H9 (cell line): ENCODE data around the gene CCIN. TPM values are rescaled to one million over a fixed set of nuclear protein-coding genes. Genes with fewer than 3 reads are reported as not detected.
A peak's percentile ranks its signal among the peaks of the same experiment; 100 is the strongest.

ENCODE experiments used
- DNase-seq: peaks from one replicate; pipeline ENCODE4 v3.0.0-alpha.2; 2017
- H2AFZ ChIP-seq: one replicate; pipeline ENCODE4 v1.6.1; 2013; ENCODE audit warnings: mild to moderate bottlenecking, low read length, control low read depth, moderate library complexity
- H2AK5ac ChIP-seq: 2 replicates; pipeline ENCODE4 v1.6.1; 2013; ENCODE audit warnings: low read length, control low read depth, mixed read lengths; ENCODE audit not compliant: insufficient read length
- H2BK120ac ChIP-seq: one replicate; pipeline ENCODE4 v1.6.1; 2013; ENCODE audit warnings: low read depth, mild to moderate bottlenecking, low read length, control low read depth, inconsistent platforms; ENCODE audit not compliant: poor library complexity, severe bottlenecking
- H2BK12ac ChIP-seq: 2 replicates; pipeline ENCODE4 v1.6.1; 2013; ENCODE audit warnings: low read length, control low read depth, mixed read lengths, low read depth; ENCODE audit not compliant: insufficient read length
- H2BK15ac ChIP-seq: 2 replicates; pipeline ENCODE4 v1.6.1; 2013; ENCODE audit warnings: low read depth, low read length, control low read depth
- H2BK20ac ChIP-seq: one replicate; pipeline ENCODE4 v1.6.1; 2013; ENCODE audit warnings: low read depth, mild to moderate bottlenecking, low read length, control low read depth, inconsistent platforms; ENCODE audit not compliant: poor library complexity, severe bottlenecking
- H2BK5ac ChIP-seq: 2 replicates; pipeline ENCODE4 v1.6.1; 2013; ENCODE audit warnings: low read length, control low read depth, mixed read lengths; ENCODE audit not compliant: insufficient read length
- H3K14ac ChIP-seq: 2 replicates; pipeline ENCODE4 v1.6.1; 2013; ENCODE audit warnings: low read length, control low read depth; ENCODE audit not compliant: insufficient read depth
- H3K18ac ChIP-seq: 2 replicates; pipeline ENCODE4 v1.6.1; 2013; ENCODE audit warnings: low read depth, mild to moderate bottlenecking, mixed read lengths, low read length, control low read depth; ENCODE audit not compliant: insufficient read length
- H3K23ac ChIP-seq: 2 replicates; pipeline ENCODE4 v1.6.1; 2013; ENCODE audit warnings: low read length, control low read depth, mixed read lengths, low read depth; ENCODE audit not compliant: insufficient read length
- H3K23me2 ChIP-seq: 2 replicates; pipeline ENCODE4 v1.6.1; 2013; ENCODE audit warnings: low read depth, mild to moderate bottlenecking, mixed read lengths, low read length, control low read depth; ENCODE audit not compliant: insufficient read length, poor library complexity, severe bottlenecking
- H3K27ac ChIP-seq: 2 replicates; pipeline ENCODE4 v1.5.1; 2013; ENCODE audit warnings: low read length, control low read depth, mixed read lengths, low read depth; ENCODE audit not compliant: insufficient read length
- H3K27me3 ChIP-seq: 2 replicates; pipeline ENCODE4 v1.6.1; 2013; ENCODE audit warnings: low read length, control low read depth, inconsistent platforms; ENCODE audit not compliant: insufficient read depth
- H3K4ac ChIP-seq: 2 replicates; pipeline ENCODE4 v1.6.1; 2013; ENCODE audit warnings: low read depth, mild to moderate bottlenecking, control low read depth, inconsistent platforms, low read length, moderate library complexity
- H3K4me1 ChIP-seq: 2 replicates; pipeline ENCODE4 v1.6.1; 2013; ENCODE audit warnings: low read length, control low read depth, inconsistent platforms; ENCODE audit not compliant: insufficient read depth
- H3K4me2 ChIP-seq: 2 replicates; pipeline ENCODE4 v1.6.1; 2013; ENCODE audit warnings: low read length, control low read depth, mixed read lengths; ENCODE audit not compliant: insufficient read length, insufficient read depth
- H3K56ac ChIP-seq: 2 replicates; pipeline ENCODE4 v1.6.1; 2013; ENCODE audit warnings: low read depth, mild to moderate bottlenecking, mixed read lengths, low read length, control low read depth; ENCODE audit not compliant: insufficient read length
- H3K79me1 ChIP-seq: 2 replicates; pipeline ENCODE4 v1.6.1; 2013; ENCODE audit warnings: low read depth, mild to moderate bottlenecking, moderate library complexity, low read length, control low read depth, inconsistent platforms; ENCODE audit not compliant: insufficient read depth, poor library complexity, severe bottlenecking
- H3K79me2 ChIP-seq: 2 replicates; pipeline ENCODE4 v1.6.1; 2013; ENCODE audit warnings: low read length, control low read depth, inconsistent platforms; ENCODE audit not compliant: insufficient read depth
- H3K9ac ChIP-seq: 2 replicates; pipeline ENCODE4 v1.6.1; 2013; ENCODE audit warnings: low read length, control low read depth, mixed read lengths; ENCODE audit not compliant: insufficient read length; ENCODE audit errors: extremely low read depth
- H3K9me3 ChIP-seq: one replicate; pipeline ENCODE4 v1.6.1; 2013; ENCODE audit warnings: low read depth, low read length, inconsistent platforms; ENCODE audit not compliant: control insufficient read depth
- H3T11ph ChIP-seq: one replicate; pipeline ENCODE4 v1.6.1; 2013; ENCODE audit warnings: mild to moderate bottlenecking, low read length, control low read depth, inconsistent platforms
- H4K20me1 ChIP-seq: one replicate; pipeline ENCODE4 v1.6.1; 2013; ENCODE audit not compliant: control insufficient read depth, insufficient read length, insufficient read depth
- H4K5ac ChIP-seq: 2 replicates; pipeline ENCODE4 v1.6.1; 2013; ENCODE audit warnings: low read depth, mild to moderate bottlenecking, mixed read lengths, low read length, control low read depth; ENCODE audit not compliant: insufficient read length
- H4K8ac ChIP-seq: replicated peaks from 2 replicates; pipeline ENCODE4 v1.6.1; 2013; ENCODE audit warnings: low read length, control low read depth, mixed read lengths, low read depth; ENCODE audit not compliant: insufficient read length
- H4K91ac ChIP-seq: 2 replicates; pipeline ENCODE4 v1.6.1; 2013; ENCODE audit warnings: low read depth, mild to moderate bottlenecking, moderate library complexity, mixed read lengths, low read length, control low read depth; ENCODE audit not compliant: insufficient read length
- H3K27ac Mint-ChIP-seq, 3 experiments: 2 replicates in 2 of 3; 3 replicates in 1 of 3; pipeline ENCODE4 v1.8.0; 2020 to 2021; ENCODE audit warnings: mixed read lengths in 3 of 3, mild to moderate bottlenecking in 1 of 3, moderate library complexity in 1 of 3
- H3K27me3 Mint-ChIP-seq: 2 replicates; pipeline ENCODE4 v1.8.0; 2021; ENCODE audit warnings: low read depth, mild to moderate bottlenecking, moderate library complexity, mixed read lengths
- H3K36me3 Mint-ChIP-seq, 3 experiments: 2 replicates in 2 of 3; 3 replicates in 1 of 3; pipeline ENCODE4 v1.8.0; 2020 to 2021; ENCODE audit warnings: low read depth in 3 of 3, mixed read lengths in 3 of 3; ENCODE audit not compliant: insufficient read depth in 1 of 3
- H3K4me1 Mint-ChIP-seq, 2 experiments: 2 replicates each; pipeline ENCODE4 v1.8.0; 2020; ENCODE audit warnings: mixed read lengths in 2 of 2
- H3K4me3 Mint-ChIP-seq, 2 experiments: 2 replicates in 1 of 2; 3 replicates in 1 of 2; pipeline ENCODE4 v1.8.0; 2020 to 2021; ENCODE audit warnings: mild to moderate bottlenecking in 2 of 2, mixed read lengths in 2 of 2, moderate library complexity in 1 of 2
- H3K9me3 Mint-ChIP-seq, 2 experiments: 2 replicates in 1 of 2; 3 replicates in 1 of 2; pipeline ENCODE4 v1.8.0; 2020; ENCODE audit warnings: mild to moderate bottlenecking in 2 of 2, mixed read lengths in 2 of 2, moderate library complexity in 1 of 2
- CTCF ChIP-seq: fragments of 200-600 bp; sonication (generic); conservative IDR thresholded peaks from 3 replicates; pipeline ENCODE4 v1.8.0; 2021; ENCODE audit warnings: antibody characterized with exemption, mild to moderate bottlenecking
- WGBS: extraction: QIAGEN DNeasy Blood & Tissue Kit; methylation state at CpG from one replicate; pipeline ENCODE4 v1.1.7; 2013; ENCODE audit warnings: missing lambda C conversion rate, low lambda C conversion rate, mixed read lengths; ENCODE audit not compliant: insufficient read length; ENCODE audit errors: extremely low coverage; 5-methylcytosine and 5-hydroxymethylcytosine counted together
- total RNA-seq: library from RNA; stranded (reverse); gene quantifications from 2 replicates; pipeline ENCODE4 v1.2.1, GENCODE V29; 2021

CCIN gene
- total RNA-seq, 1 experiment from 2014 or later = not detected

DNA sequence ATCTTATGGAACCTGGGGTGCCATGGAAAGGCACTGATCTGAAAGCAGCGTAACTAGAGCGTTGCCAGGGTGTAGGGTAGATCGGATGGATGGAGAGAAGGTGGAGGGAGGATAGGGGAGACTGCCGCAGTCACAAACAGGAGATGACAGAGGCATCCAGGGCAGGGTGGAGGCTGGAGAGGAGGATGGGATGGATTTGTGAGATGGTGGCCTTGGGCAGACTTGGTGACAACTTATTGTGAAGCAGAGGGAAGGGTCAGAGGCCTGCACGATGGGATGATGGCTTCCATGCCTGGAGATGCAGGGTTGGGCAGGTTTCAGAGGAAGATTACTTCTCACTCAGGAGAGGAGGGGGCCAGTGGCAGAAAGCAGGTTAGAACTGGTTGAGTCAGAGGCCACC is 30.3 kb upstream of the CCIN start:
- H3K18ac ChIP-seq = no peak overlapping the region
- no peaks in the 10 kb centered on the region for H3K79me2 ChIP-seq
- H3K27me3 ChIP-seq = peaks cover 27% of the 10 kb centered on the region
- no peaks in the 10 kb centered on the region for H3K4me1 ChIP-seq
- TF ChIP-seq CTCF = no peak
- no peak overlapping the region for H2BK120ac ChIP-seq
- peaks cover 0 to 1% (median 0%) of the 10 kb centered on the region in 3 experiments; a peak in 1 of 7 replicates for H3K36me3 Mint-ChIP-seq
- no peaks in the 10 kb centered on the region for H4K20me1 ChIP-seq
- no peak overlapping the region for H2BK15ac ChIP-seq
- H4K91ac ChIP-seq = no peak overlapping the region
- no peak overlapping the region for H3T11ph ChIP-seq
- H3K9me3 ChIP-seq = no peaks in the 10 kb centered on the region
- peaks cover 23 to 35% of the 10 kb centered on the region in 2 experiments for H3K4me1 Mint-ChIP-seq
- H3K23me2 ChIP-seq = peaks cover 14% of the 10 kb centered on the region
- H2BK5ac ChIP-seq = no peak overlapping the region
- H3K14ac ChIP-seq = no peak overlapping the region
- no peak overlapping the region for H4K5ac ChIP-seq
- no peak overlapping the region for H3K56ac ChIP-seq
- no peak overlapping the region for H2BK20ac ChIP-seq
- no peak overlapping the region; a peak in 1 of 5 replicates for H3K4me3 Mint-ChIP-seq
- H2AK5ac ChIP-seq = no peak overlapping the region
- no peak overlapping the region for H2BK12ac ChIP-seq
- H2AFZ ChIP-seq = no peak overlapping the region
- no CpG with 5 or more reads among the region's 5 CpGs for WGBS
- peak overlapping the region in 1 of 3 experiments; percentile 17; a peak in 1 of 7 replicates for H3K27ac Mint-ChIP-seq
- H3K4me2 ChIP-seq = no peak overlapping the region
- no peak overlapping the region for H3K4ac ChIP-seq
- DNase-seq = no peak
- no peaks in the 10 kb centered on the region for H3K79me1 ChIP-seq
- H3K27ac ChIP-seq = no peak overlapping the region
- peaks cover 0 to 5% of the 10 kb centered on the region in 2 experiments; a peak in 3 of 5 replicates for H3K9me3 Mint-ChIP-seq
- no peak overlapping the region for H3K23ac ChIP-seq
- no peak overlapping the region for H4K8ac ChIP-seq
- H3K27me3 Mint-ChIP-seq = peaks cover 79% of the 10 kb centered on the region
- H3K9ac ChIP-seq = no peak overlapping the region
